Fibroblast of peridontal ligament (primary cell): ENCODE results near the gene PANX2.

Experiments
- DNase-seq: peaks from one replicate; pipeline ENCODE4 v3.0.0-alpha.2; 2010; ENCODE audit errors: extremely low read depth

PANX2 gene

DNA sequence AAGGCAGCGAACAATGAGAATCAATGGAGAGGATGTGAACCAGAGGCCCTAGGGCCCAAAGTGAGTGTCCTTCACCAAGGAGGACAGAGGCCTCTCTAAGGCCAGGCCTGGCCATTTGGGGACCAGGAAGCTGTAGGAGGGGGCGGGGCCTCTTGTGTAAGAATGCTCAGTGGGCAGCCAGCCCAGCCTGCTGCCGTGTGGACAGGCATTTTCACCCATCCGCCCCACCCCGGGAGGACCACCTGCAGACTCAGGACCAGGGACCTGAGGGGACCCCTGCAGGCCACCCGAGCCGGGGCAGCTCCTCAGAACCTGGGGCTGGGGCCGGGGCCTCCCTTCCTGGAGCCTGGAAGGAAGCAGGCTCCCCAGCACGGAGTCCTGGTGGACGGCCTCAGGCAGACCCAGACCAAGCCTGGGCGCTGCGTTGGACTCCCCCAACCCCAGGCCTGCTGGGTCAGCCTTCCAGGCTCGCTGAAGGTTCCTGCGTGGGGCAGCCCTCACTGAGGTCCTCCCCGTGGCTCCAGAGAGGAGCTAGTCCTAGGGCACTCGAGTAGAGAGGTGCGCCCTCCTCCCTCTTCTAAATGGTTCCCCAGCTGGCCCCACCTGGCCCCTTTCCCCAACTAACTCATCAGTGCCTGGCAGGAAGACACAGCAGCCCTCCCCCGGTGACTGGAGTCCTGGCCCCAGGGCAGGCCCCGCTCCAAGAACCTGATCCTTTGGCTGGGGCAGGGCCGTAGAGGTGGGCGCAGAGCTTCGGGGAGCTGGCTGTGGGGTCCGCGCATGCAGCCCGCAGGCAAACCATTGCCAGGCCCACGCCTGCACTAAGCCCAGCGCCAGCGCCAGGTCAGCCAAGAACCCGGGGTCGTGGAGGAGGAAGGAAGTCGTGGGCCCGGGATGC is 13.7 kb downstream of the PANX2 start:
- DNase-seq = peak; percentile 40

- no peak for DNase-seq
Measured at GRCh38 chr22:50184902-50185374, 14.4 kb downstream of the PANX2 start.

DNA sequence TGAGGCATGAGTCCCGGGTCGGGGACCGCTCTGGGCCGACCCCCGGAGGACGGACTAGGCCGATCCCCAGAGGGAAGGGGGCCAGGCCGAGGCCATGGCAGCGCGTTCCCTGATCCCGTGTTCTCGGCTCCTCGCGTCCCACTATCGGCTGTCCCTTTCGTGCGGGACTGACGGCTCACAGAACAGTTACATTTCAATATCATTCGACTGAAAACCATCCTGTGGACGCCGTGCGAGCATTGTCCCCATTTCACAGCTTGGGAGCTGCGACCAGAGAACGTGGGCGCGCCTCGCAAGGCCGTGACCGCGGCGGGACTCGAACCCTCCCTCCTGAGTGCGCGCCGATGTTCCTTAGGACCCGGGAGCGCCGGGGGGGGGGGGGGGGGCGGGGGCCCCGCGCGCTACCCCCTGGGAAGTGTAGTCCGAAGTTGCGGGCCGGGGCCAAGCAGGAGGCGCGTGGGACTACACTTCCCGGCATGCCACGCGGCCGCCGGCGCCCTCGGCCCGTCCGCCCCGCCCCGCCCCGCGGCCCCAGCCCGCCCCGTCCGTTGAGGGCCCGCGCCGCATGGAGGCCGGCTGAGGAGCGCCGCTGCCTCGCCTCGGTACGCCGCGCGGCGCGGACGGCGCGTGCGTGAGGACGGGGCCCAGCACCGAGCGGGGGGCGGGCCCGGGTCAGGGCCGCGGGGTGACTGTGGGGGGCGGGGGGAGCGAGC is 15.0 kb downstream of the PANX2 start, which contains the start of gene TRABD:
TSS of gene TRABD (plus strand) at position 539 of the 713 bp plus-strand sequence. CDS start 7,148 bp downstream, outside the sequence.
- DNase-seq = peak; percentile 76

GRCh38 chr22:50186181-50186714 is 15.7 kb downstream of the PANX2 start:
- DNase-seq = no peak

DNA sequence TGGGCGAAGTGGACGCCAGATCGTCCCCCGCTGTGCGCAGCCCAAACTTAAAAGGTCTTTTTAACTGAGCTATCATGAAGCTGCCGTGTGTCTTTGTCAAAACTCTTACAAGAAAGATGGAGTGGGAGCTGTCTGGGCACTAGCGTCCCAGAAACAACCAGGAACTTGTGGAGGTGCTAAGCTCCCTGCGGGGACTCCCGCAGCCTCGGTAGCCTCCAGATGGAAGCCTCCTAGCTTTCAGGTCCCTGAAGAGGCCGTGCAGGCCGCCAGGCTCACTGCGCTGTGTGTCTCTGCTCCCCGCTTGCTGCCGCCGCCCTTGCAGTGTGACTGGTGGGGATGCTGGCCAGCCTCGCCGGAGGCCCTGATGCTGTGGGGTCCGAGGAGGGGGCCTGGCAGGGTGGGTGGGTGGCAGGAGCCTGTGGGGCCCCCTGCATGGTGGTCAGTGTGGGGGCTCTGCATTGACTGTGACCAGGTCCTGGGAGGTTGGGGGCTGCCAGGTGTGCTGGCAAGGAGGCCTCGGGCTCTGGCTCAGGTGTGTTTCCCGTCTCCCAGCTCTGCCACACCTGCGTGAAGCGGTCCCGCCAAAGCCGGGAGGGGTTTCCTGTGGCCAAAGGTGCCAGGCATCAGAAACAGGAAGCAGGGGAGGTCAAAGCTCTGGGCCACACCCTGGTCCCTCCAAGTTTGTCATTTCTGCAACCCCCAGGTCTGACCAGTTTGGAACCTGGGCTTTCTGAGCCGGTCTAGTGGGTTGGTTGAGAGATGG is 16.4 kb downstream of the PANX2 start:
- peak; percentile 29 for DNase-seq

DNA sequence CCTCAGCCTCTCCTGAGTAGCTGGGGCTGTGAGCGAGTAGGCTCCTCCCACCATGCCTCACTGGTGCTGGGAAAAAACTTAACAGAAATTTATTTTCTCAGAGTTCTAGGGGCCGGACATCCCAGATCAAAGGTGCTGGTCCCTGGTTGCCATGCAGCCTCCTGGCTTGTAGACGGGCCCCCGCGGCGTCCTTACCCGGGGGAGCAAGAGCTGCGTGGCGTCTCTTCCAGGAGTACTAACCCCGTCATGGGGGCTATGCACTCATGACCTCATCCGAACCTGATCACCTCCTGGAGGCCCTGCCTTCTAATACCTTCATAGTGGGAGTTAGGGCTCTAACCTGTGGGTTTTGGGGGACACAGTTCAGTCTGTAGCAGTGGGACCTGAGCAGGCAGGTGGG is 17.8 kb downstream of the PANX2 start:
- no peak for DNase-seq

DNA sequence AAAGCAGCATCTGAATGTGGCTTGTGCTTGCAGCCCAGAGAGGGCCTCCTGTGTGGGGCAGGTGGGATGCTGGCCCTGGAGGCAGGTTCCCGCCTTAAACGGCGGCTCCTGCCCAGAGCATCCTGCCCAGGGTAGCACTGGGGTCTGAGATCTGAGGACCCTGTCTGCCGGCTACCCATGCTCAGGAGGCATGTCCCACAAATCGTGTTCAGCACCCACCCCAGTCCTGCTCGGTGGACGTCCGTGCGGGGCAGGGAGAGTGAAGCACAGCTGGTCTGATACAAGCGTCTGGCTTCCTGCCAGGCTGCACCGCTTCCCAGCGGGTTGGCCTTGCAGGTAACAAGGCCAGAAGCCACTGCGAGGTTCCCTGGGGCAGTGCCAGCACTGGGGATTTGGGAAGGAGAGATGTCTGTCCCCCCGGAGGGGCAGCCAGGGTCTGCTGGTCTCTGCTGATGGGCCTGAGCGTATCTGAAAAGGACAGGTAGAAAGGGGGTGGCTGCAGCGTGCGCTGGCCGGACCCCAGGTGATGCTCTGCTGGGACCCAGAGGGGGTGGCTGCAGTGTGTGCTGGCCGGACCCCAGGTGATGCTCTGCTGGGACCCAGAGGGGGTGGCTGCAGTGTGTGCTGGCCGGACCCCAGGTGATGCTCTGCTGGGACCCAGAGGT is 18.8 kb downstream of the PANX2 start:
- no peak for DNase-seq

- DNase-seq = peak; percentile 5
Measured at GRCh38 chr22:50189849-50190181, 19.3 kb downstream of the PANX2 start.

GRCh38 chr22:50190182-50190940 is 19.8 kb downstream of the PANX2 start:
- peak; percentile 23 for DNase-seq

- DNase-seq = no peak
Measured at GRCh38 chr22:50190941-50191741, 20.6 kb downstream of the PANX2 start.

DNA sequence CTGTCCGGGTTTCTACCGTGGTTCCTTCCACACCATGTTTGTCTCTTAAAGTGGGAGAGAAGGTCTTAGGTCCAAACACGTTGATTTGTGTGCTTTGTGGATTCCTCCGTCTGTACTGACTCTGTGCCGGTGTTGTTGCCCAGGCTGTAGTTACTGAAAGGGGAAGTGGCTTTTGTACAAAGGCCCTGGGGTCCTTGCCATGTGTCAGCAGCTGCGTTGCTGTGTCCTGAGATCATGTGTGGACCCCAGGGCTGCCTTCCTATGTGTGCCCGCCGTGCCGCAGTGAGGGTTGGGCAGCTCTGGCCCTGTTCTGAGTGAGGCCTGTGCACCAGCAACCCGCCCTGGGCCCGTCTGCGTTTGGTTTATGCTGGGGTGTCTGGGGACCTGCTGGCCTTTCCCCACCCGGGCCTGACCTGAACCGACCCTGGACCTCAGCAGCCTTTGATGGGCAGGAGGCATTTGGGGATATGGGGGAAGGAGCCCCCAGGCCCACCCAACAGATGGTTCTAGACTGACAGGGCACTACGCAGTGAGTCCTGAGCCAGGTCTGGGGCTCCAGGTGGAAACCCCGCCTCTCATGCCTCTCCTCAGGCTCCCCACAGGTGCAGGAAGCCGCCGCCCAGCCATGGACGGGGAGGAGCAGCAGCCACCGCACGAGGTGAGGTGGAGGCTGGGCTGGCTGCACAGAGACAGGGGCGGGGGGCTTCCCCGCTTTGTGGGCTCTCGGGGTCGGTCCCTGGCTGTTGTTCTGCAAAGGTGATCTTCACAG is 22.1 kb downstream of the PANX2 start:
- no peak for DNase-seq

GRCh38 chr22:50193621-50194020 is 23.1 kb downstream of the PANX2 start:
- no peak for DNase-seq

DNA sequence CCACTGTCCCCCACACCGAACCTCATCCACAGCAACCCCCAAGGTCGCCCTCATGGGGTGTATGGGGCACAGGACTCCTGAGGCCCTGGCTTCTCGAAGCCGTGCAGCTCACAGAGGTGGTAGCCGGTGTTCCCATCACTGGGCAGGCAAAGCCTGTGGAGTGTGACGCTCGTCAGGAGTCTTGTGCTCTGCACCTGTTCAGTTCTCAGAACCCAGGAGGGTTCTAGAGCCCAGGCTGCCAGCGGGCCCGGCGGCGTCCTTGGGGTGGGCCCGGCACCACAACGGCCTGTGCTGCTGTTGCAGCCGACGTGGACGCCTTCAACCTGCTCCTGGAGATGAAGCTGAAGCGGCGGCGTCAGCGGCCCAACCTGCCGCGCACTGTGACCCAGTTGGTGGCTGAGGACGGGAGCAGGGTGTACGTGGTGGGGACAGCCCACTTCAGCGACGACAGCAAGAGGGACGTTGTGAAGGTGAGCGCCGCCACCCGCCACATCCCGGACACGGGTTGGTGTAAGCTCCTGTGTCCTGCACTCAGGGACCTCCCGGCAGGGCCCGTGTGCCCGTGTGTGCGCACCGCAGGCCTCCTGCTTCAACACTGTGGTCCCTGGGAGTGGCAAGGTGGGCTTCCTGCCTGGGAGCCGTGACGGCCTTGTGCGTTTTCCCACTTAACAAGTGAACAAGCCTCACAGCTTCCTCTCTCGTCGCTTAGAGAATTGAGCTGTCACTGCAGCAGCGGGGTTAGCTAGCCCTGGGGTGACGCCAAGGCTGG is 23.7 kb downstream of the PANX2 start:
- DNase-seq = no peak

DNA sequence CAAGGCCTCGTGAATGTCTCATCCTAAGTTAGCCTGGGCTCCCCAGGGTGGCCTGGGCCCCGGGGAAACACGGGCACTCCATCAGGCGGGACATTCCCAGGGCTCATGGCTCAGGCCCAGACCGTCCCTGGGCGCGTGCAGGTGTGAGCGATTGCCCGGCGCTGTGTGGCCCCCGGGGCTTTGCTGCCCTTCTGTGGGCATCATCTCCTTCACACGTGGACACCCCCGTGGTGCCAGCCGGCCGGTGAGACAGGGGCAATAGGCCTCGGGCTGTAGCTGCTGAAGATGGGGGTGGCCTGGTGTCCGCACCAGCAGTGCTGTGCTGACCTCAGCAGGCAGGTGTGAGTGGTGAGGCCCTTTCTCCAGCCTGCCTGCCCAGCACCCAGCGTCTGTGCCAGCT is 25.7 kb downstream of the PANX2 start:
- DNase-seq = no peak

- no peak for DNase-seq
Measured at GRCh38 chr22:50197000-50197800, 26.7 kb downstream of the PANX2 start.

GRCh38 chr22:50197856-50198623 is 27.5 kb downstream of the PANX2 start:
- DNase-seq = no peak

GRCh38 chr22:50198624-50199017 is 28.1 kb downstream of the PANX2 start:
- no peak for DNase-seq
